HG03066 (cell line): Measurements from ENCODE around the gene CACNA2D3.

Source experiments
- ATAC-seq: cut with Tn5 transposase; IDR thresholded peaks from one replicate; pipeline ENCODE4 v1.9.1; 2021; ENCODE audit warnings: low read depth; ENCODE audit not compliant: unreplicated experiment

CACNA2D3 gene

GRCh38 chr3:54126551-54126950 is 4.2 kb downstream of the CACNA2D3 start:
- no peak for ATAC-seq

DNA sequence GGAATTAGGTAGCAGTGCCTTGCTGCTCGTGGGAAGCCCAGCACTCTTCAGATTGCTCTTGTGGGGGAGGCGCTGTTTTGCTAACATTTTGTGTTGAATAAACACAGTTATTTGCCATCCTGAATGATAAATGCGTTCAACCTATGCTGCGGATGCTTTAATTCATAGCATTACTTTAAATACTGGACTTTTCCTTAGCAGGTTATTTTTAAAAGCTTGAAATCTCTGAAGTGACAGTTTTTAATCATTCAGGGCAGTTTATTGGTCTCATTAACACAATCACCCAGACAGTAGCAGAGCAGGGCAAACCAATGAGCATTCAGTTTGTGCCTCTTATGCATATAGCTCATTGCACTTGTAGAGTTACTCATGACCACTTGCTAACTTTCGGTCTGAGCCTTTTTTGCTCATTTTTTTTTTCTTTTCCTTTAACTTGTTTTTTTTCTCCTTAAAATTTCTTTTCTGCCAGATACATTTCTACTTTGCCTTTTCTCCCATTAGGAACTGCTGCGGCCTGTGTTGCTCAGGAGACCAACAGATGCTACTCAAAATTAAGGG is 5.2 kb downstream of the CACNA2D3 start:
- no peak for ATAC-seq

GRCh38 chr3:54131026-54131605 is 8.8 kb downstream of the CACNA2D3 start:
- no peak for ATAC-seq

GRCh38 chr3:54131890-54132289 is 9.5 kb downstream of the CACNA2D3 start:
- ATAC-seq = no peak

DNA sequence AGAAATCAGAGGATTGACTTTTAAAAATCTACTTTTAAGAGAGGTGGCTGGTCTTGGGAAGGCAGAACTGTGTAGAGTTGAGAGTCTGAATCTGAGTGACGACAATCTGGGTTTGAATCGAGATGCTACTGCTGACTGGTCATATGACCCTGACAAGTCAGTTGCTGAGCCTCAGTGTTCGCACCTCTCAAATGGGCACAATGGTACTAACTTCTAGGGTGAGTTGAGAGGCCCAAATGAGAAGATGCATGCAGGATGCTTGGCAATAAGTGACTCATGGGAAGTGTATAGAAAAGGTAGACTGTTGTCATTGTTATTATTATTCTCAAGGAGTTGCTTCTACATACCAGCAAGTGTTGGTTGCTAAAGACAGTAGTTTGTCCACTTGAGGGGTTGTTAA is 10.3 kb downstream of the CACNA2D3 start:
- no peak for ATAC-seq

- ATAC-seq = no peak
Measured at GRCh38 chr3:54133196-54133595, 10.8 kb downstream of the CACNA2D3 start.

- no peak for ATAC-seq
Measured at GRCh38 chr3:54134155-54134554, 11.8 kb downstream of the CACNA2D3 start.

DNA sequence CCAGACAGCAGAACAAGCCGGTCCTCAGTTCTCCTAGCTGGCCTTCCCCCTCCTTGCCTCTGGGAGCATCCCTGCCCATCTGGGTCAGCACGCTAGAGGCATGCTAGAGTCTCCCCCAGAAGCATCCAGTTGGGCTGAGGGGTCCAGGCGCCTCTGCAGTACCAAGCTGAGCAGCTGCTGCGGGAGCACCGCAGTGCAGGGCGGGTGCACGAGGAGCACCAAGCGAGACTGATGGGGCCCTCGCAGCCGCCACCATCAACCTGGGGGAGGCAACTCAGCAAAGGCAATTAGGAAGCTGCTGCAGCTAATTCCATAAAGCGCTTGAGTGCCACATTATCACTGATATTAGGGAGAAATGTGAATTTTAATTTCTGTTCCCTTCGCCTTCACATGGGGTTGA is 12.4 kb downstream of the CACNA2D3 start:
- no peak for ATAC-seq

DNA sequence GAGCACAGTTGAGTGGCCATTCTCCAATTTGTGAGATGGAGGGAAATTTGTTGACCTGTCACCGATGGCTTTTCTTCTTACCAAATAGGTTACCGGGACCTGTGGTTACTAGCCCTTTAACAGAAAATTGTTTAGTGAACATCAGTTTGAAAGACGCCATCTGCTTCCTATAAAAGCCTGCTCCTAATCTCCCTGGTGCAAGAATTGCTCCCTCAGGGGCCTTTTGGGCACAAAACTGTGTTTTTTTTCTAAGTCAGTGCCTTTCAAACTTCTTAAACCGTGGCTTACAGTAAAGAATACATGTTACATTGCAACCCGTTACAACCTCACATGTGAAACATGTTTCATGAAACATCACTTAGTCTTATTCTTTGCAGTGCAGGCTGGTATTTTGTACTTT is 15.0 kb downstream of the CACNA2D3 start:
- ATAC-seq = no peak

GRCh38 chr3:54138937-54139547 is 16.7 kb downstream of the CACNA2D3 start:
- no peak for ATAC-seq

- ATAC-seq = no peak
Measured at GRCh38 chr3:54139630-54140029, 17.3 kb downstream of the CACNA2D3 start.

- no peak for ATAC-seq
Measured at GRCh38 chr3:54144284-54144683, 21.9 kb downstream of the CACNA2D3 start.

GRCh38 chr3:54146506-54147239 is 24.3 kb downstream of the CACNA2D3 start:
- no peak for ATAC-seq

DNA sequence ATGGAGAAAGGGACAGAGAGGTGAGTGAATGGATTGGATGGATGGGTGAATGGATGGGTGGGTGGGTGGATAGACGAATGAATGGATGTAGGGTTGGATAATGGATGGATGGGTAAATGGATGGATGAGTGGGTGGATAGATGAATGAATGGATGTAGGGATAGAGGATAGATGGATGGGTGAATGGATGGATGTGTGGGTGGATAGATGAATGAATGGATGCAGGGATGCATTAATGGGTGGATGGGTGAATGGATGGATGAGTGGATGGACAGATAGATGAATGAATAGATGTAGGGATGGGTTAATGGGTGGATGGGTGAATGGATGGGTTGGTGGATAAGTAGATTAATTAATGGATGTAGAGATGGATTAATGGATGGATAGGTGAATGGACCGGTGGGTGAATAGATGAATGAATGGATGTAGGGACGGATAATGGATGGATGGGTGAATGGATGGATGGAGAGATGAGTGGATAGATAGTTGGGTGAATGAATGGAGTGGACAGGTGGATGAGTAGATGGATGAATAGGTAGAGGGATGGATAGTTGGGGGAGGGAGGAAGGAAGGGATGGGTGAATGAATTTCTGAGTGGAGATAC is 28.6 kb downstream of the CACNA2D3 start:
- ATAC-seq = no peak

DNA sequence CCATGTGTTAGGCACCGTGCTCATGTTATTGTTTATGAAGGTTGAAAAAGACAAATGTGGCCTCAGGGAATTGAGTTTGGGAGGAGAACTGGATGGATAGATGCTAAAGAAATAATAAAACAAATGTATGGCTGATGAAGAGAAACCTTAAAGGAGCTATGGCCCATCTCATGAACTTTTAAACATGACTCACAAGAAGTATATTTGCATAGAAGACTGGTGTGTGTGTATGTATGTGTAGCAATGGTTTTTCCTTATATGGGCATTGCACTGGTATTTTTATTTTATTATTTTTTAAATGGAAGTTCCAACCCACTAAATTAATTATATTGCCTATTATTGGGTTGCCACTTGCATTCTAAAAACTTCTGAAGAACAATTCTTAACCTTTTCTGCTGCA is 31.1 kb downstream of the CACNA2D3 start:
- no peak for ATAC-seq

GRCh38 chr3:54157860-54158259 is 35.5 kb downstream of the CACNA2D3 start:
- ATAC-seq = no peak

GRCh38 chr3:54159917-54160316 is 37.6 kb downstream of the CACNA2D3 start:
- no peak for ATAC-seq

DNA sequence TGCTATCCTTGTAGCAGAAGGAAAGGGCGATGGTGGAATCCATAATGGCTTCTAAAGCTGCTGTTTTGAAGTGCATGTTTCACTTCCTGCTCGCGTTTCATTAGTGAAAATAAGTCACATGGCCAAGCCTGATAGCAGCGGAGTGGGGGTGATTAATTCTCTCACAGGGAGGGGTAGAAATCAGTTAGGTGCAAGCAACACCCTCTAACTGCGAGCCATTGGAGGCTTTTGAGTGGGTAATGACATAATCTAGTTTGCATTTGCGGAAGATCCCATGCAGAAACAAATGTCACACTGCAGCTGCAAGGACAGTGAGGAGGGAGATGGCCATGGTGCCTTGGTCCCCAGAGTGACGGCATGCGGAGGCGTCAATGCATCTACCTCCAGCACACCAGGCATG is 41.1 kb downstream of the CACNA2D3 start:
- no peak for ATAC-seq

DNA sequence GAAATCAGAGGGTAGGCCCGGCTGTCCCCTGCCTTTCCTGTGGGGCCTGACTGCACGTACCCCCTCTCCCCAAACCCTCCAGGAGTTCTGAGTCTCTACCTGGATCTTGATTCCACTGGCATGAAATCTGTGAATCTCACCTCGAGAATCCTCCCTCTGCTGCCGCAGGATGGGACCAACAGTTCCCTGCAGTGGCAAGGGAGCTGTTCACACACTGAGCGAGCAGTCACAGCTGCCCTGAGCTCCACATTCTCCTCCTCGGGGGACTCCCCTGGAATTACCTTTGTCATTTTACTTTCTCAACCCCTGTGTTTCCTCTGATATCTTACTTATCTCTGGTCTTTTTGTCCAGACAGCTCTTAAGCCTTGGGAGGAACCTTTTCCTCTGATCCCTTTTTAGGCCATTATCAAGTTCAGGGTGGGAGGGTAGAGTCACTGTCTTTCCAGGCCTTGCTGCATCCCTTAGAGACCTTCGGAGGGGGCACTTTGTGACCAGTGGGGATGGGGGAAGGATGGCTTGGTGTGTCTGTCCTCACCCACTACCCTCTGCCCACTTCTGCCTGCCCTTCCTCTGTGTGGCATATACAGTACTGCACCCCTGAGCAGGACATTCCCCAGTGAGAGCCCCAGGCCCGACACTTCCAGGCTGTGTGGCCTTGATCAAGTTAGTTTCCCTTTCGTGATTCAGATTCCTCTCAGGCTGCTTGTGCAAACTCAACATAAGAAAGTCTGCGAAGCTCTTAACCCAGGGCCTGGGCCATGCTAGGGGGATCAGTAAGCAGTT is 42.0 kb downstream of the CACNA2D3 start:
- no peak for ATAC-seq

DNA sequence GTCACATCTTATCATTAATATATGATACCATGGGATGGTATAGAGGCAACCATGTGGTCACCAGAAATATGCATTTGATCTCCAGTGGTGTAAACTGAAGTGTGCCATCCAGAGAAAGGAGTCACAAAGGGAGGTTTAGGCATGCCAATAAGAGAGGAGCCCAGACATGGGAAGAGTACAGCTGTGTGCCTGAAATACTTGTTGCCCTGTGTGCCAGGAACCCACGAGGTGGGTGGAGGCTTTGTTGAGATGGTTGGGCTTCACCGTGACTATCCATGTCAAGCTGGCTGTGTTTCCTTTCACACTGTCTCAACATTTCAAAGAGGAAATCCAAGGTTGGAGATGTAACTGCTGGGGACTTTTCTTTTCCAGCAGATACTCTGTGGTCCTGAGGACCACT is 43.5 kb downstream of the CACNA2D3 start:
- no peak for ATAC-seq

DNA sequence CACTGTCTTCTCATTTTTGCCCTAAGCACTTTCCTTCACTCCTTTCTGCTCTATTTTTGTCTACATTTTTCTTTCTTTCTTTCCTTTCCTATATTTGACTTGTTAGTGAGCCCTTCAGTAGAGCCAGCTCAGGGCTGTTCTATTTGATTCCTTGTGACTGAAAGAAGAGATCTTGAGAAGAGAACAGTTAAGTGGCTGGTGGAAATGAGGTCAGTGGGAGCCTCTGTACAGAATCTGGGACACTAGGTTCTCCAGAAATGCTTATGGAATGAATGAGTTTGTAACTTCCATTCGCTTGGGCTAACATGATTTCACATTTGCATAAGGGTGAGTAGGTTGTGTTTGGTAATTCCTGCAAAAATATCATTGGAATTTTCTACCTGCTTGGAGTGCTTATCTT is 45.6 kb downstream of the CACNA2D3 start:
- ATAC-seq = no peak
